Vagina (tissue), 2 donors: ENCODE measurements around the gene ANAPC2.

Source experiments
- CTCF ChIP-seq, 3 experiments: fragments of 450-650 bp in 2 of 3; fragments of 200-600 bp in 1 of 3; sonication (generic) in 1 of 3; IDR thresholded peaks; one replicate each; pipeline ENCODE4 v1.5.1; 2017 to 2019; ENCODE audit warnings: antibody characterized with exemption in 3 of 3, mild to moderate bottlenecking in 2 of 3, moderate library complexity in 2 of 3
- POLR2A ChIP-seq, 2 donors: fragments of 450-650 bp; IDR thresholded peaks; one replicate each; pipeline ENCODE4 v1.6.1; 2017; ENCODE audit warnings: antibody characterized with exemption in 2 of 2, mild to moderate bottlenecking in 2 of 2, moderate library complexity in 2 of 2
- POLR2AphosphoS5 ChIP-seq, 2 donors: sonication (generic); formaldehyde crosslinking; IDR thresholded peaks; one replicate each; pipeline ENCODE4 v1.9.0; 2017; ENCODE audit warnings: antibody characterized with exemption in 2 of 2, mild to moderate bottlenecking in 2 of 2, low read depth in 1 of 2; ENCODE audit not compliant: insufficient read depth in 1 of 2

- TF ChIP-seq POLR2AphosphoS5 (IDR thresholded peaks at IDR 0.05; ENCODE audit: insufficient read depth in 1 of 2, low read depth in 1 of 2) (no peak), CTCF (IDR thresholded peaks at IDR 0.05) (no peak), POLR2A (IDR thresholded peaks at IDR 0.05) (no peak)
These were observed 24.6 kb downstream of the ANAPC2 start for GRCh38 chr9:137163805-137164204.
